PFSK-1 (cell line): Measurements from ENCODE around the gene SMIM44.

ENCODE experiments used
- FOXP2 ChIP-seq: optimal IDR thresholded peaks from 2 replicates; pipeline ENCODE3; 2011; ENCODE audit warnings: borderline replicate concordance, control low read depth, inconsistent platforms; ENCODE audit not compliant: insufficient read depth; ENCODE audit errors: extremely low read length, extremely low read depth
- POLR2AphosphoS5 ChIP-seq: IDR thresholded peaks from 2 replicates; pipeline ENCODE4 v1.6.1; 2012; ENCODE audit warnings: low read depth, mild to moderate bottlenecking, control low read depth, low read length, moderate library complexity
- SIN3A ChIP-seq: IDR thresholded peaks from 2 replicates; pipeline ENCODE4 v1.6.1; 2012; ENCODE audit warnings: mild to moderate bottlenecking, low read length, moderate library complexity, borderline replicate concordance; ENCODE audit not compliant: insufficient read depth
- TAF1 ChIP-seq: IDR thresholded peaks from 2 replicates; pipeline ENCODE4 v1.6.1; 2012; ENCODE audit warnings: low read length, control low read depth, borderline replicate concordance; ENCODE audit not compliant: insufficient read depth
- TF ChIP-seq, protein P1 (sequence below), 2 experiments: IDR thresholded peaks; 2 replicates each; pipeline versions ENCODE4 v1.6.1 to v1.8.0; 2011 to 2012; ENCODE audit warnings: low read depth in 2 of 2, low read length in 2 of 2, control low read depth in 1 of 2, inconsistent platforms in 1 of 2, mild to moderate bottlenecking in 1 of 2, moderate library complexity in 1 of 2; ENCODE audit not compliant: insufficient read depth in 1 of 2

SMIM44 gene

GRCh38 chr19:3524904-3525451, 41.7 kb upstream of the SMIM44 start:
- no peak for TF ChIP-seq FOXP2
- TF ChIP-seq TAF1, result no peak
- TF ChIP-seq, protein P1, sequence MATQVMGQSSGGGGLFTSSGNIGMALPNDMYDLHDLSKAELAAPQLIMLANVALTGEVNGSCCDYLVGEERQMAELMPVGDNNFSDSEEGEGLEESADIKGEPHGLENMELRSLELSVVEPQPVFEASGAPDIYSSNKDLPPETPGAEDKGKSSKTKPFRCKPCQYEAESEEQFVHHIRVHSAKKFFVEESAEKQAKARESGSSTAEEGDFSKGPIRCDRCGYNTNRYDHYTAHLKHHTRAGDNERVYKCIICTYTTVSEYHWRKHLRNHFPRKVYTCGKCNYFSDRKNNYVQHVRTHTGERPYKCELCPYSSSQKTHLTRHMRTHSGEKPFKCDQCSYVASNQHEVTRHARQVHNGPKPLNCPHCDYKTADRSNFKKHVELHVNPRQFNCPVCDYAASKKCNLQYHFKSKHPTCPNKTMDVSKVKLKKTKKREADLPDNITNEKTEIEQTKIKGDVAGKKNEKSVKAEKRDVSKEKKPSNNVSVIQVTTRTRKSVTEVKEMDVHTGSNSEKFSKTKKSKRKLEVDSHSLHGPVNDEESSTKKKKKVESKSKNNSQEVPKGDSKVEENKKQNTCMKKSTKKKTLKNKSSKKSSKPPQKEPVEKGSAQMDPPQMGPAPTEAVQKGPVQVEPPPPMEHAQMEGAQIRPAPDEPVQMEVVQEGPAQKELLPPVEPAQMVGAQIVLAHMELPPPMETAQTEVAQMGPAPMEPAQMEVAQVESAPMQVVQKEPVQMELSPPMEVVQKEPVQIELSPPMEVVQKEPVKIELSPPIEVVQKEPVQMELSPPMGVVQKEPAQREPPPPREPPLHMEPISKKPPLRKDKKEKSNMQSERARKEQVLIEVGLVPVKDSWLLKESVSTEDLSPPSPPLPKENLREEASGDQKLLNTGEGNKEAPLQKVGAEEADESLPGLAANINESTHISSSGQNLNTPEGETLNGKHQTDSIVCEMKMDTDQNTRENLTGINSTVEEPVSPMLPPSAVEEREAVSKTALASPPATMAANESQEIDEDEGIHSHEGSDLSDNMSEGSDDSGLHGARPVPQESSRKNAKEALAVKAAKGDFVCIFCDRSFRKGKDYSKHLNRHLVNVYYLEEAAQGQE (IDR thresholded peaks at IDR 0.05; ENCODE audit: insufficient read depth in 1 of 2, low read depth in 2 of 2, low read length in 2 of 2), result no peak
- TF ChIP-seq POLR2AphosphoS5, result no peak

GRCh38 chr19:3524078-3524842, 41.0 kb upstream of the SMIM44 start:
- TF ChIP-seq FOXP2 (no peak), POLR2AphosphoS5 (no peak), SIN3A (no peak), TAF1 (no peak)
- TF ChIP-seq, protein P1 (IDR thresholded peaks at IDR 0.05; ENCODE audit: insufficient read depth in 1 of 2, low read depth in 2 of 2, low read length in 2 of 2), result no peak

DNA sequence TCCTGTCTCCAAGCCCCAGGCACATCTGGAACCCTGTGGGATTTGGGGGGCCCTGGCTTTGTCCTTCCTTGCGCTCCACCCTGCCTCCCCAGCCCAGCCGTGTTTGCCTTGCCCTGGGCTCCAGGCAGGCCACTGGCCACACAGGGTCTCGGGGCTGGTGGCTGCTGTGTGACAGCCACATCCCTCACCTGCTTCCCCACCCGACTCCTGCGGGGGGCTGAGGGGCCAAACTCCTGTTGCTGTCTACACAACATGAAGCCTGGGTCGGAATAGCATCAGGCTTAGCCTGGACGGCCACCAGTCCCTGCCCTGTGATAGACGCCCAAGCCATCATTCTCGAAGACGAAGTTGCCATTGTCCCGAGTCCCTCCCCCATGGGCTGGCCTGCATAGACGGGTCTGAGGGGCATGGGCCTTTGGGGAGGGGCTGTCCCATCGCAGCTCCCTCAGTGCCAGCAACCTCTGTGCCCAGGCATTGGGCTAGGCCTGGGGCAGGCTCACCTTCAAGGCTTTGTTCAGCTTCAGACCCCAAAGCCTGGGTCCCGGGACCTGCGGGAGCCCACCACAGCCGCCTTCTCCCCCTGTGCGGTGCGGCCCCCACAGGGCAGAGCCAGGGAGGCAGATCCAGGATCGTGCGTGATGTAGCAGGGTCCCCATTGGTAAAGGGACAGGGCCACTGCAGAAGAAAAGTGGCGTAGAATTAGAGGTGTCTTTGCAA, 40.3 kb upstream of the SMIM44 start:
- no peak for TF ChIP-seq SIN3A

- no peak for TF ChIP-seq SIN3A
- no peak for TF ChIP-seq POLR2AphosphoS5
- TF ChIP-seq, protein P1 (IDR thresholded peaks at IDR 0.05; ENCODE audit: insufficient read depth in 1 of 2, low read depth in 2 of 2, low read length in 2 of 2), result no peak
- TF ChIP-seq FOXP2, result no peak
- TF ChIP-seq TAF1, result no peak
Observed at GRCh38 chr19:3522421-3523360, 39.5 kb upstream of the SMIM44 start.

- no peak for TF ChIP-seq POLR2AphosphoS5
- no peak for TF ChIP-seq FOXP2
- TF ChIP-seq, protein P1 (IDR thresholded peaks at IDR 0.05; ENCODE audit: insufficient read depth in 1 of 2, low read depth in 2 of 2, low read length in 2 of 2), result no peak
- TF ChIP-seq SIN3A, result no peak
- TF ChIP-seq TAF1, result no peak
Observed at GRCh38 chr19:3521104-3521445, 37.8 kb upstream of the SMIM44 start.
